Common myeloid progenitor, CD34-positive (primary cell): Measurements from ENCODE around the gene THEM5.
A peak's percentile ranks its signal among the peaks of the same experiment; 100 is the strongest.

ENCODE experiments used
- CTCF ChIA-PET: fragments of 350-600 bp; sonication (Branson Sonifier 250); formaldehyde crosslinking; loops from one replicate; lab custom pipeline; 2021; ENCODE audit warnings: antibody characterized with exemption; lab: Charles Lee
- POLR2A ChIA-PET: fragments of 350-600 bp; sonication (Branson Sonifier 250); formaldehyde crosslinking; loops from one replicate; lab custom pipeline; 2021; ENCODE audit warnings: antibody characterized with exemption; lab: Charles Lee
- DNase-seq, 3 donors: peaks; one replicate each; pipeline versions ENCODE4 v3.0.0 to v3.0.0-alpha.2; 2013
- H3K27ac ChIP-seq, 2 experiments: 1 replicate in 1 of 2; 2 replicates in 1 of 2; pipeline ENCODE4 v1.7.0; 2013; ENCODE audit warnings: inconsistent platforms in 2 of 2, low read length in 2 of 2, mild to moderate bottlenecking in 2 of 2, low read depth in 1 of 2, moderate library complexity in 1 of 2; ENCODE audit not compliant: severe bottlenecking in 2 of 2, insufficient read depth in 1 of 2, poor library complexity in 1 of 2
- H3K27me3 ChIP-seq, 5 experiments: replicated peaks in 2 of 5; 1 replicate in 3 of 5; 2 replicates in 2 of 5; pipeline versions ENCODE4 v1.6.1 to v1.7.0; 2013; ENCODE audit warnings: low read length in 4 of 5, mild to moderate bottlenecking in 2 of 5, moderate library complexity in 2 of 5, inconsistent platforms in 1 of 5; ENCODE audit not compliant: insufficient read depth in 5 of 5, control insufficient read depth in 4 of 5
- H3K36me3 ChIP-seq, 4 experiments: 1 replicate in 2 of 4; 2 replicates in 2 of 4; pipeline versions ENCODE4 v1.6.1 to v1.7.0; 2013; ENCODE audit warnings: low read length in 3 of 4, control low read depth in 1 of 4, mild to moderate bottlenecking in 1 of 4; ENCODE audit not compliant: control insufficient read depth in 4 of 4, insufficient read depth in 4 of 4
- H3K4me1 ChIP-seq, 4 experiments: 1 replicate in 3 of 4; 2 replicates in 1 of 4; pipeline versions ENCODE4 v1.6.1 to v1.7.1; 2013; ENCODE audit warnings: low read length in 3 of 4, mild to moderate bottlenecking in 3 of 4, control low read depth in 1 of 4, inconsistent platforms in 1 of 4, moderate library complexity in 1 of 4; ENCODE audit not compliant: control insufficient read depth in 4 of 4, insufficient read depth in 4 of 4; ENCODE audit errors: control extremely low read depth in 1 of 4
- H3K4me3 ChIP-seq, 7 experiments: 1 replicate in 4 of 7; 2 replicates in 3 of 7; pipeline versions ENCODE4 v1.5.1 to v1.7.0; 2013; ENCODE audit warnings: mild to moderate bottlenecking in 7 of 7, low read length in 6 of 7, moderate library complexity in 6 of 7, inconsistent platforms in 2 of 7, low read depth in 2 of 7, control low read depth in 1 of 7; ENCODE audit not compliant: insufficient read depth in 4 of 7, control insufficient read depth in 1 of 7; ENCODE audit errors: extremely low read depth in 1 of 7
- H3K9me3 ChIP-seq, 5 experiments: 1 replicate in 4 of 5; 2 replicates in 1 of 5; pipeline versions ENCODE4 v1.6.1 to v1.7.1; 2013; ENCODE audit warnings: low read length in 4 of 5, mild to moderate bottlenecking in 2 of 5, inconsistent platforms in 1 of 5, low read depth in 1 of 5, moderate library complexity in 1 of 5; ENCODE audit not compliant: control insufficient read depth in 4 of 5, insufficient read depth in 2 of 5; ENCODE audit errors: control extremely low read depth in 1 of 5
- WGBS: methylation state at CpG from one replicate; pipeline ENCODE4 v1.1.5; 2013; ENCODE audit not compliant: insufficient coverage; 5-methylcytosine and 5-hydroxymethylcytosine counted together

The THEM5 gene

DNA sequence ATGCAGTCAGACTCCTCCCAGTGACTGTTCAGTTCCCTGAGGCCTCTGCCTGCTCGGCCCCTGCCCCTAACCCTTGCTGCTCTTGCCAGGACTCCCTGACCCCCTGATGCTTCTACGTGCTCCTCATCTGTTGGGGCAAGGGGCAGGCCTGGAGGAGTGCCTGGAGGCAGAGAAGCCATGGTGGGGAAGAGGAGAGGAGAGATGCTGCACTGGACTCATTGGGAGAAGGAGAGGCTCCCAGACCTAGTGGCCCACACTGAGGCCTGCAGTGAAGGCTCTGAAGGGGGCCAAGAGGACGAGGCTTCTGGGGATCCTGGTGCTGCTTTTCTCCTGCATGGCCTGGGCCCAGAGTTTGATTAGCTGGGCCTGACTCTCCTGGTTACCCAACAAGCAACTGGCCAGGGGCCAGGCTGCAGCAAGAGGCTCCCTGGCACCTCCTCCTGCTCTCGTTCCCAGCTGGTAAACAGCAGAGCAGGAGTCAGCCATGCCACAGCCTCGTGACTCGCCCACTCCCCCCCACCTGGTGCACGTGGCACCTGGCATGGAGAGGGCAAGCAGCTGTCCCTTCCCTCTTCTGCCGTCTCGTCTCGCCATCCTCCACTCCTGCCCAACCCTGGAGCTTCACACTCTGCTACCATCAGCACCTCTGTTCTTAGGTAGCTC is 21.1 kb downstream of the THEM5 start:
- Histone ChIP-seq H3K4me1 (peaks cover 7 to 61% (median 47%) of the 10 kb centered on the region in 4 experiments), H3K27ac (no peak overlapping the region), H3K9me3 (no peaks in the 10 kb centered on the region), H3K4me3 (no peak overlapping the region), H3K27me3 (peaks cover 0 to 8% (median 5%) of the 10 kb centered on the region in 5 experiments), H3K36me3 (no peaks in the 10 kb centered on the region)
- no peak for DNase-seq
- WGBS = 60% methylated on average over 2 of the region's 10 CpGs
- ChIA-PET POLR2A (no interaction called here), CTCF (interaction anchor here (3.9 kb wide), 1 partner anchor 11 kb away, joined by 18 read pairs; no protein-coding TSS in a partner anchor)

DNA sequence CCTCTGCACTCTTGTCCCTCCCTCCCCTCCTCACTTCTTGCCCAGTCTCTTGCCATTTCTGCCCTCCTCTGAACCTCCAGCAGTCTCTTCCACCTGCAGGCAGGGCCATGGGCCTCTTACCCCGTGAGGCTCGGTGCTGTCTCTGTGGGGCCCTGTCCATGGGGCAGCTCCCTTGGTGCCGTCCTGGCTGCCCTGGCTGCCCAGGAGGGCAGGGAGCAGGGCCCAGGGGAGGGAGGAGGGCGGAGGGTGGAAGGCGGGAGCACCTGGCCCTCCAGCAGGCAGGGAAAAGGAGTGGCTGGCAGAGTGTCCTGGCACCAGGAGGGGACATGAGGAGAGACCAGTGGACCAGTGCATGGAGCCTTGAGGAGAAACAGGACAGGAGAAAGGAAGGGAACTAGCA is 21.9 kb downstream of the THEM5 start, which contains the start of gene RORC:
Gene RORC, minus strand, starts transcription at position 198 of the 400 bp plus-strand sequence. Its CDS starts 38 bp downstream, at position 160.
- peaks cover 0 to under 1% (median 0%) of the 10 kb centered on the region in 5 experiments for H3K27me3 ChIP-seq
- CTCF ChIA-PET = interaction anchor here (3.9 kb wide), 1 partner anchor 11 kb away, joined by 18 read pairs; no protein-coding TSS in a partner anchor
- DNase-seq = no peak
- no peaks in the 10 kb centered on the region for H3K9me3 ChIP-seq
- H3K4me1 ChIP-seq = peaks cover 7 to 58% (median 44%) of the 10 kb centered on the region in 4 experiments
- POLR2A ChIA-PET = no interaction called here
- 100% methylated on average over 3 of the region's 5 CpGs for WGBS
- no peaks in the 10 kb centered on the region for H3K36me3 ChIP-seq
- H3K27ac ChIP-seq = no peak within 1 kb of the TSS
- H3K4me3 ChIP-seq = no peak within 1 kb of the TSS

DNA sequence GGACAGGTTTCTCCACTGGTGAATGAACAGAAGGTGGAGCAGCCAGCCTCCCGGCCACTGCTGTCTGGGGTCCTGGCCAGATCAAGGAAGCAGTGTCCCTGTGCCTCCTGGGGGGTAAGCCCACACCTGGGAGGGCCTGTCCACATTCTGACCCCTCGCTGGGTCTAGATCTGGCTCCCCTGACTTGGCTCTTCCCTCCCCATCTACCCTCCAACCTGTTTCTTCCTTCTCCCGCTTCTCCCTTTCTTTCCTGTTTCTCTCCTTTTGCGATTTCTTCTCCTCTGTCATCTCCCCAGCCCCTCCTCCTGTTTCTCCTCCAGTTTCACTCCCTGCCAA is 22.3 kb downstream of the THEM5 start:
- Histone ChIP-seq H3K4me1 (peaks cover 7 to 60% (median 42%) of the 10 kb centered on the region in 4 experiments), H3K36me3 (no peaks in the 10 kb centered on the region), H3K27ac (no peak overlapping the region), H3K27me3 (no peaks in the 10 kb centered on the region), H3K4me3 (no peak overlapping the region), H3K9me3 (no peaks in the 10 kb centered on the region)
- 98% methylated on average over 4 of the region's 4 CpGs for WGBS
- DNase-seq = no peak
- CTCF ChIA-PET = interaction anchor here (2.0 kb wide), 1 partner anchor 11 kb away, joined by 5 read pairs; no protein-coding TSS in a partner anchor
- POLR2A ChIA-PET = no interaction called here

DNA sequence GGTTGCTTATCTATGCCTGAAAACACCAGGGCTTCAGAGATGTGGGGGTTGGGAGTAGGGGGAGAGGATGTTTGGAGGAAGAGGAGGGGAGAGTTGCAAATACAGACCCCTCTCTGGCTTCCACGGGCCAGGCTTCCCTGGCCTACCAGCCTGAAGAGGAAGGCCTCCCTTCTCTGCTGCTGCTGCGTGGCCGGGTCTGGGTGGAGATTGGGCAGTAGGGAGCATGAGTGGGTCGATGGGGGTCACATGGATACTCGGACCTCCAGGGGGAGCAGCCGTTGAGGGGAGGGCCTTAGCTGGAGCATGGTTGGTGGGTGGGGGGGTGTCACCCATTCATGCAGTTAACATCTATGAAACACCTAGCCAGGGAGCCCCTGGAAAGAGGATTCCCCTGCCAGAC is 23.5 kb downstream of the THEM5 start:
- CTCF ChIA-PET = interaction anchor here (0.9 to 2.0 kb wide), 3 partner anchors 10 to 28 kb away, joined by 4 to 5 read pairs (median 4); no protein-coding TSS in a partner anchor
- H3K4me3 ChIP-seq = no peak overlapping the region
- WGBS = 29% methylated on average over 1 of the region's 6 CpGs
- H3K27ac ChIP-seq = no peak overlapping the region
- no peaks in the 10 kb centered on the region for H3K9me3 ChIP-seq
- DNase-seq = no peak
- peaks cover 7 to 63% (median 45%) of the 10 kb centered on the region in 4 experiments for H3K4me1 ChIP-seq
- H3K27me3 ChIP-seq = no peaks in the 10 kb centered on the region
- no peaks in the 10 kb centered on the region for H3K36me3 ChIP-seq
- POLR2A ChIA-PET = interaction anchor here (0.6 kb wide), 2 partner anchors 31 to 32 kb away, joined by 3 read pairs; no protein-coding TSS in a partner anchor

DNA sequence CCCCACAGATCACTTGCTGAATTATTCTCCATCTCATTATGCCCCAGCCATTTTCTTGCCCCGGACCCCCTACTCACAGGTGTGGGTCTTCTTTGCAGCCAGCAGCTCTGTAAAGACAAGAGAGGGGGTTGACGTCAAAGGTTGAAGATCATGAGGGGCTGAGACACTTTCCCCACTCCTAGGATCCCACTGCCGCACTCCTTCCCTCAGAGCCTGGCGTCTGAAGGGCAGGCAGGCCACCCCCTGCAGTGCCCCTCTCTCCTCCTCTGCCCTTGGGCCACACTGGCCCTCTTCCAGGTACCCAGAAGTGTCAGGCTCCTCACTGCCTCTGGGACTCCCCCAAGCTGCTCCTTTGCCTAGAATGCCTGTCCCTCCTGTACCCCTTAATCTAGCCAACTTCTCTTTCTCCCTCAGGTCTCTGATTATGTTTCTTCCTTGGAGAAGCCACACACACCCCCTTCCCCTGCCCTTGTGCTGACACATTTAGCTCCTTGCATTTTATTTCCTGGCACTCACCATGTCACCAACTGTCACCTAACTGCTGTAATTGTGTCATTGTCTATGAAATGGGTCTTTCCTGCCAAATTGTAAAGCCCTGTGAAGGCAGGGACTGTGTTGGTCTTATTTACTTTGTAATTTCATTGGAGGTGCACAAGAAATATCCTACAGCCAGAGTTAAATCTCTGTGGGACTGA is 24.0 kb downstream of the THEM5 start:
- CTCF ChIA-PET = interaction anchor here (0.9 to 2.0 kb wide), 4 partner anchors 9 to 136 kb away, joined by 4 to 5 read pairs (median 4); no protein-coding TSS in a partner anchor
- DNase-seq = peak in 1 of 3 donors; percentile 39
- H3K4me3 ChIP-seq = no peak overlapping the region
- POLR2A ChIA-PET = interaction anchor here (0.6 kb wide), 1 partner anchor 32 kb away, joined by 3 read pairs; no protein-coding TSS in a partner anchor
- H3K27me3 ChIP-seq = no peaks in the 10 kb centered on the region
- H3K27ac ChIP-seq = no peak overlapping the region
- H3K4me1 ChIP-seq = peaks cover 7 to 68% (median 49%) of the 10 kb centered on the region in 4 experiments
- 31% methylated on average over 3 of the region's 4 CpGs for WGBS
- H3K36me3 ChIP-seq = no peaks in the 10 kb centered on the region
- no peaks in the 10 kb centered on the region for H3K9me3 ChIP-seq

DNA sequence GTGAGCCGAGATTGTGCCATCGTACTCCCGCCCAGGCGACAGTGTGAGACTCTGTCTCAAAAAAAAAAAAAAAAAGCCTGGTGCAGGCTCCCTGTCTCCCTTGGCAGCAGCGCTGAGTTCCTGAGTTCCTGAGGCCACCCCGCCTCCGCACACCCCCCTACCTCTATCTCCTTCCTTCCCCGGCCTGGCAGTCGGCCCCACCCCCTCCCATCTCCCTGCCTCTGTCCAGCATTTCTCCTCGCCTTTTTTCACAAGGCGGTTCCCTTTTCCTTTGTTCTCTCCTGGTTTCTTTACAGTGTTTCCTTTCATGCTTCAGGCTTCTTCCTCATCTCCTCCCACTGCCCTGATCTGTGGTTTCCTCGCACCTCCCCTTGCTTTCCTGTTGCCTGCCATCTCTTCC is 24.6 kb downstream of the THEM5 start:
- H3K4me1 ChIP-seq = peaks cover 7 to 66% (median 51%) of the 10 kb centered on the region in 4 experiments
- no peaks in the 10 kb centered on the region for H3K36me3 ChIP-seq
- CTCF ChIA-PET = interaction anchor here (0.7 to 1.8 kb wide), 3 partner anchors 38 to 135 kb away, joined by 3 to 5 read pairs (median 3); partner anchors contain the start of gene TDRKH
- DNase-seq = peak; percentile 34 to 63 (median 42)
- POLR2A ChIA-PET = no interaction called here
- H3K27ac ChIP-seq = no peak overlapping the region
- WGBS = 0% methylated on average over 11 of the region's 12 CpGs
- no peaks in the 10 kb centered on the region for H3K27me3 ChIP-seq
- H3K9me3 ChIP-seq = no peaks in the 10 kb centered on the region
- H3K4me3 ChIP-seq = peak overlapping the region in 1 of 7 experiments; percentile 36
